HEK293 (cell line): ENCODE results near the gene GTF2A1L.

Experiments used
- CTCF ChIA-PET: fragments of 350-600 bp; formaldehyde crosslinking; extraction: SDS; loops from one replicate; lab custom pipeline; 2021; ENCODE audit warnings: antibody characterized with exemption; lab: Yijun Ruan, JAX
- POLR2A ChIA-PET: fragments of 300-600 bp; formaldehyde crosslinking; extraction: SDS; loops from one replicate; lab custom pipeline; 2020; ENCODE audit warnings: antibody characterized with exemption, inconsistent platforms; lab: Yijun Ruan, JAX
- H3K27ac ChIP-seq: fragments of 200-500 bp; sonication (Bioruptor generic); 2 replicates; pipeline ENCODE4 v1.5.1; 2014; ENCODE audit warnings: low read depth, low read length, control low read depth, inconsistent platforms; ENCODE audit errors: extremely low read depth
- H3K36me3 ChIP-seq, 2 experiments: fragments of 200-500 bp in 1 of 2; sonication (Bioruptor generic) in 1 of 2; 1 replicate in 1 of 2; 2 replicates in 1 of 2; pipeline ENCODE4 v1.5.1; 2014 to 2017; ENCODE audit warnings: inconsistent platforms in 2 of 2, low read length in 2 of 2; ENCODE audit not compliant: control insufficient read depth in 2 of 2, insufficient read depth in 1 of 2
- H3K4me1 ChIP-seq: fragments of 200-500 bp; sonication (Bioruptor generic); 2 replicates; pipeline ENCODE4 v1.5.1; 2014; ENCODE audit warnings: mild to moderate bottlenecking, low read length, inconsistent platforms; ENCODE audit not compliant: control insufficient read depth, insufficient read depth
- H3K4me3 ChIP-seq: 2 replicates; pipeline ENCODE4 v1.5.1; 2011; ENCODE audit warnings: low read depth, mild to moderate bottlenecking, control low read depth, low read length, moderate library complexity
- H3K9me3 ChIP-seq: fragments of 200-500 bp; sonication (Bioruptor generic); 2 replicates; pipeline ENCODE4 v1.5.1; 2014; ENCODE audit warnings: low read depth, low read length, inconsistent platforms; ENCODE audit not compliant: control insufficient read depth, insufficient read depth
- BCL11B ChIP-seq: fragments of 450-650 bp; formaldehyde crosslinking; IDR thresholded peaks from 2 replicates; pipeline ENCODE4 v1.5.1; 2016; ENCODE audit warnings: low read depth, missing biosample characterization, missing genetic modification characterization
- GLIS2 ChIP-seq: fragments of 450-650 bp; formaldehyde crosslinking; IDR thresholded peaks from 2 replicates; pipeline ENCODE4 v1.5.1; 2016; ENCODE audit warnings: missing biosample characterization, missing genetic modification characterization
- ZNF114 ChIP-seq: fragments of 450-650 bp; formaldehyde crosslinking; IDR thresholded peaks from 2 replicates; pipeline ENCODE4 v1.5.0; 2017; ENCODE audit warnings: missing biosample characterization, missing genetic modification characterization
- ZNF202 ChIP-seq: fragments of 450-650 bp; formaldehyde crosslinking; IDR thresholded peaks from 2 replicates; pipeline ENCODE4 v1.5.1; 2016; ENCODE audit warnings: missing biosample characterization, missing genetic modification characterization, borderline replicate concordance
- ZNF501 ChIP-seq: fragments of 450-650 bp; formaldehyde crosslinking; IDR thresholded peaks from 2 replicates; pipeline ENCODE4 v1.5.1; 2016; ENCODE audit warnings: missing biosample characterization, missing genetic modification characterization
- ZNF529 ChIP-seq: fragments of 450-650 bp; formaldehyde crosslinking; IDR thresholded peaks from 2 replicates; pipeline ENCODE4 v1.5.1; 2017; ENCODE audit warnings: missing genetic modification characterization, missing biosample characterization; ENCODE audit not compliant: insufficient replicate concordance
- ZNF549 ChIP-seq: fragments of 450-650 bp; IDR thresholded peaks from 2 replicates; pipeline ENCODE4 v1.5.1; 2018; ENCODE audit warnings: missing biosample characterization, missing genetic modification characterization, mild to moderate bottlenecking, inconsistent platforms, moderate library complexity
- ZNF777 ChIP-seq: fragments of 450-650 bp; formaldehyde crosslinking; IDR thresholded peaks from 2 replicates; pipeline ENCODE4 v1.5.1; 2017; ENCODE audit warnings: missing biosample characterization, missing genetic modification characterization, borderline replicate concordance
- ZNF792 ChIP-seq: fragments of 450-650 bp; formaldehyde crosslinking; IDR thresholded peaks from 2 replicates; pipeline ENCODE4 v1.5.1; 2016; ENCODE audit warnings: missing biosample characterization, missing genetic modification characterization
- ZSCAN16 ChIP-seq: fragments of 450-650 bp; formaldehyde crosslinking; IDR thresholded peaks from 2 replicates; pipeline ENCODE4 v1.5.1; 2016; ENCODE audit warnings: missing biosample characterization, missing genetic modification characterization
- ZSCAN23 ChIP-seq: fragments of 450-650 bp; formaldehyde crosslinking; IDR thresholded peaks from 2 replicates; pipeline ENCODE4 v1.5.1; 2016; ENCODE audit warnings: missing biosample characterization, missing genetic modification characterization
- TF ChIP-seq, protein P1 (sequence below): fragments of 450-650 bp; formaldehyde crosslinking; IDR thresholded peaks from 2 replicates; pipeline ENCODE4 v1.5.1; 2017; ENCODE audit warnings: missing biosample characterization, missing genetic modification characterization
- TF ChIP-seq, protein P2 (sequence below): fragments of 450-650 bp; formaldehyde crosslinking; IDR thresholded peaks from 2 replicates; pipeline ENCODE4 v1.5.1; 2016; ENCODE audit warnings: missing biosample characterization, missing genetic modification characterization
- TF ChIP-seq, protein P3 (sequence below): fragments of 450-650 bp; formaldehyde crosslinking; IDR thresholded peaks from 2 replicates; pipeline ENCODE4 v1.5.1; 2017; ENCODE audit warnings: missing biosample characterization, missing genetic modification characterization
- TF ChIP-seq, protein P4 (sequence below): fragments of 450-650 bp; formaldehyde crosslinking; IDR thresholded peaks from 2 replicates; pipeline ENCODE4 v1.5.1; 2016; ENCODE audit warnings: missing biosample characterization, missing genetic modification characterization

The GTF2A1L gene

DNA sequence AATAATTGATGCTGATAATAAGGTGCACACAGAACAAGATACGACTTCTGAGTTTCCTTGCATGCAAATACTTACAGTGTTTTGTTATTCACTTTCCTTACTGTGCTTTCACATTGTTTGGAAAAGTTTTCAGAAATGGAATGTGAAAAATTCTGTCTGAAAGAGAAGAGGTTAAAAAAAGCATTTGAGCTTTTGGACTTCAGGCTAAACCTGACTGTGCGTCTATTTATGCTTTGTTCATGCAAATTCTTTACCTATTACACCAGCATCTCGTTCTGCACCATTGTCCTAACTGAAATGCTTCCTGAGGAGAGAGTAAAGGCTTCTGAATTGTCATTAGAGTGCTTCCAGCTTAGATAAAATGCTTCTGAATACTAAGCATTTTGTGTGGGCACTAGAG lies 76.5 kb downstream of the GTF2A1L start:
- CTCF ChIA-PET = interaction anchor here (0.6 kb wide), 1 partner anchor 312 kb away, joined by 3 read pairs; no protein-coding TSS in a partner anchor
- Histone ChIP-seq H3K4me1 (no peaks in the 10 kb centered on the region), H3K27ac (no peak overlapping the region), H3K36me3 (no peaks in the 10 kb centered on the region), H3K4me3 (no peak overlapping the region), H3K9me3 (no peaks in the 10 kb centered on the region)
- POLR2A ChIA-PET = no interaction called here
- TF ChIP-seq, protein P1, sequence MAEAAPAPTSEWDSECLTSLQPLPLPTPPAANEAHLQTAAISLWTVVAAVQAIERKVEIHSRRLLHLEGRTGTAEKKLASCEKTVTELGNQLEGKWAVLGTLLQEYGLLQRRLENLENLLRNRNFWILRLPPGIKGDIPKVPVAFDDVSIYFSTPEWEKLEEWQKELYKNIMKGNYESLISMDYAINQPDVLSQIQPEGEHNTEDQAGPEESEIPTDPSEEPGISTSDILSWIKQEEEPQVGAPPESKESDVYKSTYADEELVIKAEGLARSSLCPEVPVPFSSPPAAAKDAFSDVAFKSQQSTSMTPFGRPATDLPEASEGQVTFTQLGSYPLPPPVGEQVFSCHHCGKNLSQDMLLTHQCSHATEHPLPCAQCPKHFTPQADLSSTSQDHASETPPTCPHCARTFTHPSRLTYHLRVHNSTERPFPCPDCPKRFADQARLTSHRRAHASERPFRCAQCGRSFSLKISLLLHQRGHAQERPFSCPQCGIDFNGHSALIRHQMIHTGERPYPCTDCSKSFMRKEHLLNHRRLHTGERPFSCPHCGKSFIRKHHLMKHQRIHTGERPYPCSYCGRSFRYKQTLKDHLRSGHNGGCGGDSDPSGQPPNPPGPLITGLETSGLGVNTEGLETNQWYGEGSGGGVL (tag by site-specific recombination) = no peak
- TF ChIP-seq, protein P2, sequence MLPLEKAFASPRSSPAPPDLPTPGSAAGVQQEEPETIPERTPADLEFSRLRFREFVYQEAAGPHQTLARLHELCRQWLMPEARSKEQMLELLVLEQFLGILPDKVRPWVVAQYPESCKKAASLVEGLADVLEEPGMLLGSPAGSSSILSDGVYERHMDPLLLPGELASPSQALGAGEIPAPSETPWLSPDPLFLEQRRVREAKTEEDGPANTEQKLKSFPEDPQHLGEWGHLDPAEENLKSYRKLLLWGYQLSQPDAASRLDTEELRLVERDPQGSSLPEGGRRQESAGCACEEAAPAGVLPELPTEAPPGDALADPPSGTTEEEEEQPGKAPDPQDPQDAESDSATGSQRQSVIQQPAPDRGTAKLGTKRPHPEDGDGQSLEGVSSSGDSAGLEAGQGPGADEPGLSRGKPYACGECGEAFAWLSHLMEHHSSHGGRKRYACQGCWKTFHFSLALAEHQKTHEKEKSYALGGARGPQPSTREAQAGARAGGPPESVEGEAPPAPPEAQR (tag by site-specific recombination) = no peak
- no peak for TF ChIP-seq ZSCAN23 (tag by site-specific recombination)
- no peak for TF ChIP-seq ZNF792
- no peak for TF ChIP-seq ZNF501 (tag by site-specific recombination)

DNA sequence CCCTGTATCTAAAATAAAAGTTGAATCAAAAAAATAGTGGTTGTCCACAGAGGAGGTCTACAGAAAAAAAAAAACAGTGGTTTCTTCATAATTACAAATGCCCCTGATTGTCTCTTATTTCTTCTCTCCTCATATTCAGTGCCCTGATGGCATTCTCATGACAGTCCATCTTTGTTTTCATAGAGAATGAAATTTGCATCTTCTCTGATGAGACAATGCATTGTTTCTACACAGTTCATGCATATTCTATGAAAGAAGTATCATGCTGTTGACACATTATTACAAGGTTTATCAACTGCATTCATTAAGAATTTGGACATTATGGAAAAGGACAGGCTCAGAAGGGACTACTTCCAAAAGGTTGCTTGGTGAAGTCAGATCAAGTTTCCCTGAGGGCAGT lies 78.3 kb downstream of the GTF2A1L start:
- Histone ChIP-seq H3K9me3 (no peaks in the 10 kb centered on the region), H3K4me1 (no peaks in the 10 kb centered on the region), H3K27ac (no peak overlapping the region), H3K36me3 (no peaks in the 10 kb centered on the region), H3K4me3 (no peak overlapping the region)
- ChIA-PET POLR2A (no interaction called here), CTCF (interaction anchor here (0.8 kb wide), 1 partner anchor 72 kb away, joined by 5 read pairs; no protein-coding TSS in a partner anchor)
- TF ChIP-seq, protein P3, sequence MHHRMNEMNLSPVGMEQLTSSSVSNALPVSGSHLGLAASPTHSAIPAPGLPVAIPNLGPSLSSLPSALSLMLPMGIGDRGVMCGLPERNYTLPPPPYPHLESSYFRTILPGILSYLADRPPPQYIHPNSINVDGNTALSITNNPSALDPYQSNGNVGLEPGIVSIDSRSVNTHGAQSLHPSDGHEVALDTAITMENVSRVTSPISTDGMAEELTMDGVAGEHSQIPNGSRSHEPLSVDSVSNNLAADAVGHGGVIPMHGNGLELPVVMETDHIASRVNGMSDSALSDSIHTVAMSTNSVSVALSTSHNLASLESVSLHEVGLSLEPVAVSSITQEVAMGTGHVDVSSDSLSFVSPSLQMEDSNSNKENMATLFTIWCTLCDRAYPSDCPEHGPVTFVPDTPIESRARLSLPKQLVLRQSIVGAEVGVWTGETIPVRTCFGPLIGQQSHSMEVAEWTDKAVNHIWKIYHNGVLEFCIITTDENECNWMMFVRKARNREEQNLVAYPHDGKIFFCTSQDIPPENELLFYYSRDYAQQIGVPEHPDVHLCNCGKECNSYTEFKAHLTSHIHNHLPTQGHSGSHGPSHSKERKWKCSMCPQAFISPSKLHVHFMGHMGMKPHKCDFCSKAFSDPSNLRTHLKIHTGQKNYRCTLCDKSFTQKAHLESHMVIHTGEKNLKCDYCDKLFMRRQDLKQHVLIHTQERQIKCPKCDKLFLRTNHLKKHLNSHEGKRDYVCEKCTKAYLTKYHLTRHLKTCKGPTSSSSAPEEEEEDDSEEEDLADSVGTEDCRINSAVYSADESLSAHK (tag by site-specific recombination) = no peak
- TF ChIP-seq ZNF777 (tag by site-specific recombination) = no peak
- TF ChIP-seq ZSCAN23 (tag by site-specific recombination) = no peak
- TF ChIP-seq, protein P4, sequence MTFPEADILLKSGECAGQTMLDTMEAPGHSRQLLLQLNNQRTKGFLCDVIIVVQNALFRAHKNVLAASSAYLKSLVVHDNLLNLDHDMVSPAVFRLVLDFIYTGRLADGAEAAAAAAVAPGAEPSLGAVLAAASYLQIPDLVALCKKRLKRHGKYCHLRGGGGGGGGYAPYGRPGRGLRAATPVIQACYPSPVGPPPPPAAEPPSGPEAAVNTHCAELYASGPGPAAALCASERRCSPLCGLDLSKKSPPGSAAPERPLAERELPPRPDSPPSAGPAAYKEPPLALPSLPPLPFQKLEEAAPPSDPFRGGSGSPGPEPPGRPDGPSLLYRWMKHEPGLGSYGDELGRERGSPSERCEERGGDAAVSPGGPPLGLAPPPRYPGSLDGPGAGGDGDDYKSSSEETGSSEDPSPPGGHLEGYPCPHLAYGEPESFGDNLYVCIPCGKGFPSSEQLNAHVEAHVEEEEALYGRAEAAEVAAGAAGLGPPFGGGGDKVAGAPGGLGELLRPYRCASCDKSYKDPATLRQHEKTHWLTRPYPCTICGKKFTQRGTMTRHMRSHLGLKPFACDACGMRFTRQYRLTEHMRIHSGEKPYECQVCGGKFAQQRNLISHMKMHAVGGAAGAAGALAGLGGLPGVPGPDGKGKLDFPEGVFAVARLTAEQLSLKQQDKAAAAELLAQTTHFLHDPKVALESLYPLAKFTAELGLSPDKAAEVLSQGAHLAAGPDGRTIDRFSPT (tag by site-specific recombination) = no peak
- no peak for TF ChIP-seq BCL11B (tag by site-specific recombination)
- TF ChIP-seq ZNF202 = no peak
- TF ChIP-seq ZNF529 = no peak
- no peak for TF ChIP-seq GLIS2 (tag by site-specific recombination)
- no peak for TF ChIP-seq ZSCAN16 (tag by site-specific recombination)
- no peak for TF ChIP-seq ZNF114
- TF ChIP-seq ZNF549 (tag by site-specific recombination) = no peak
